Fibroblast of skin of right quadriceps (primary cell): Measurements from ENCODE around the gene SERINC2.
"Not testable (repeated sequence)": the region's sequence is repeated elsewhere in the genome, so short reads cannot be mapped to it uniquely, and the experiment has no call there.

Experiments
- DNase-seq: peaks from one replicate; pipeline ENCODE4 v3.0.0-alpha.2; 2013

Gene SERINC2

GRCh38 chr1:31416101-31416736 lies 3.2 kb downstream of the SERINC2 start:
- no peak for DNase-seq

- DNase-seq: no peak
These were observed 4.1 kb downstream of the SERINC2 start for GRCh38 chr1:31417148-31417547.

GRCh38 chr1:31418626-31419323 lies 5.8 kb downstream of the SERINC2 start:
- DNase-seq: no peak

GRCh38 chr1:31420716-31421115 lies 7.7 kb downstream of the SERINC2 start:
- DNase-seq: no peak

- DNase-seq: no peak
These were observed 8.5 kb downstream of the SERINC2 start for GRCh38 chr1:31421371-31422040.

- peak; percentile 71 for DNase-seq
These were observed 9.7 kb downstream of the SERINC2 start for GRCh38 chr1:31422505-31423319.

- DNase-seq: no peak
These were observed 10.5 kb downstream of the SERINC2 start for GRCh38 chr1:31423418-31423947.

- no peak for DNase-seq
These were observed 11.6 kb downstream of the SERINC2 start for GRCh38 chr1:31424568-31424967.

GRCh38 chr1:31425301-31426081 lies 12.5 kb downstream of the SERINC2 start:
- DNase-seq: no peak

- DNase-seq: no peak
These were observed 13.4 kb downstream of the SERINC2 start for GRCh38 chr1:31426249-31426922.

GRCh38 chr1:31427322-31427721 lies 14.3 kb downstream of the SERINC2 start:
- no peak for DNase-seq

GRCh38 chr1:31428436-31429221 lies 15.6 kb downstream of the SERINC2 start:
- no peak for DNase-seq

GRCh38 chr1:31429583-31429982 lies 16.6 kb downstream of the SERINC2 start:
- no peak for DNase-seq

GRCh38 chr1:31431351-31432257 lies 18.6 kb downstream of the SERINC2 start:
- DNase-seq: not testable (repeated sequence)

- no peak for DNase-seq
These were observed 19.8 kb downstream of the SERINC2 start for GRCh38 chr1:31432592-31433395.

GRCh38 chr1:31433396-31433930 lies 20.4 kb downstream of the SERINC2 start:
- no peak for DNase-seq

GRCh38 chr1:31434101-31434871 lies 21.3 kb downstream of the SERINC2 start:
- no peak for DNase-seq

- no peak for DNase-seq
These were observed 22.0 kb downstream of the SERINC2 start for GRCh38 chr1:31434979-31435378.
